ENCODE data around the gene KIF20B. TPM values are rescaled to one million over a fixed set of nuclear protein-coding genes. Genes with fewer than 3 reads are reported as not detected.
A peak's percentile ranks its signal among the peaks of the same experiment; 100 is the strongest.

KIF20B gene
- total RNA-seq, 1 donor from 2014 or later = 2.1 TPM

DNA sequence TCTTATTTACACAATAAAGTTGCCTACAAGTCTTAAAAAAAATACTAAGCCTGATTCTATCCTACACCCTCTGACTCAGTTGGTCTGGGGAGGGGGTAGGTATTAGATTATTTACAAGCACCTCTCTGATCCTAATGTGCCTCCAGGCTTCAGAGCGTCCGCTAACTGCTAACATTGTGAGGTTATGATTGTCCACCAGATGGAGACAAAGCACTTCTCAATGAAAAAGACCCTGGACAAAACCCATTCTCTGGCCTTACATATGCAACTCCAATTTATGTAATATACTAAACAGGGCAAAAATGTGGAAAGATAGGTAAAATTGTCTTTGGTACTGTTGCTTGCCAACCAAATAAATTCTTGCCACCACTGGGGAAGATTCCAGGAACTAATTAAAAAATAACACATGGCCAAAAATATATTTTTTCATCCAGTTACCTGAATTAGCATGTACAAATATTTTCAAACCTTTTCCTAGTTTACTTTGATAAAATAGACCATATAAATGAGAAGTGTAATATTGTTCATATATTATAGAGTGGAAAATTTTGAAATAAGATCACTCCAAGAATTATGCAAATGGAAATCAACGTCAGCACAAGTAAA, 92.4 kb downstream of the KIF20B start:
- TF ChIP-seq, protein P1, sequence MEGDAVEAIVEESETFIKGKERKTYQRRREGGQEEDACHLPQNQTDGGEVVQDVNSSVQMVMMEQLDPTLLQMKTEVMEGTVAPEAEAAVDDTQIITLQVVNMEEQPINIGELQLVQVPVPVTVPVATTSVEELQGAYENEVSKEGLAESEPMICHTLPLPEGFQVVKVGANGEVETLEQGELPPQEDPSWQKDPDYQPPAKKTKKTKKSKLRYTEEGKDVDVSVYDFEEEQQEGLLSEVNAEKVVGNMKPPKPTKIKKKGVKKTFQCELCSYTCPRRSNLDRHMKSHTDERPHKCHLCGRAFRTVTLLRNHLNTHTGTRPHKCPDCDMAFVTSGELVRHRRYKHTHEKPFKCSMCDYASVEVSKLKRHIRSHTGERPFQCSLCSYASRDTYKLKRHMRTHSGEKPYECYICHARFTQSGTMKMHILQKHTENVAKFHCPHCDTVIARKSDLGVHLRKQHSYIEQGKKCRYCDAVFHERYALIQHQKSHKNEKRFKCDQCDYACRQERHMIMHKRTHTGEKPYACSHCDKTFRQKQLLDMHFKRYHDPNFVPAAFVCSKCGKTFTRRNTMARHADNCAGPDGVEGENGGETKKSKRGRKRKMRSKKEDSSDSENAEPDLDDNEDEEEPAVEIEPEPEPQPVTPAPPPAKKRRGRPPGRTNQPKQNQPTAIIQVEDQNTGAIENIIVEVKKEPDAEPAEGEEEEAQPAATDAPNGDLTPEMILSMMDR (IDR thresholded peaks at IDR 0.05; ENCODE audit: insufficient read depth, low read length, severe bottlenecking) = peak; percentile 69
- no peak overlapping the region for H3K4me3 ChIP-seq (ENCODE audit: low read depth, low read length)
- H3K36me3 ChIP-seq (ENCODE audit: control insufficient read depth, insufficient read depth, low read length) = no peaks in the 10 kb centered on the region
- no peaks in the 10 kb centered on the region for H3K27me3 ChIP-seq (ENCODE audit: control insufficient read depth, insufficient read depth, low read length)
- DNase-seq (ENCODE audit: low read depth) (peak; percentile 70), FAIRE-seq (no peak)

- Histone ChIP-seq H3K36me3 (ENCODE audit: control insufficient read depth, insufficient read depth, low read length) (no peaks in the 10 kb centered on the region), H3K4me3 (ENCODE audit: low read depth, low read length) (no peak overlapping the region), H3K27me3 (ENCODE audit: control insufficient read depth, insufficient read depth, low read length) (no peaks in the 10 kb centered on the region)
- TF ChIP-seq, protein P1 (IDR thresholded peaks at IDR 0.05; ENCODE audit: insufficient read depth, low read length, severe bottlenecking) = no peak
- DNase-seq (ENCODE audit: low read depth) = no peak
- FAIRE-seq = no peak
These were observed 94.5 kb downstream of the KIF20B start for GRCh38 chr10:89795840-89796239.

DNA sequence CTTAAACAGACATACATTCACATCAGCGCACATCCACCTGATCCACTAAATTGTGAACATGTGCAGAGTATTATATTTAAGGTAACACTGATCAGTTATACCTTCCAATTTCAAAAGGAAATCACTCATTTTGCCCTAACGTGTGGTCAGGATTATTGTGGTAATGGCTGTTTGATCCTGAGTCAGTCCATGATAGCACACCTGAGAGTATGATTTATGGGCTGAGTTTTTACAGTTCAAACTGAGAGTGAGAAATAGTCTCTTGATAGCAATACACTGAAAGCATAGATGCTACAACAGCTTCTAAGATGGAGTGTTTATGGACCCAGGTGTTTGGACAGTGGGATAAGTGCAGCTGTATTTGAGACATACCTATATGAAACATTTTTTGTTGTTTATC, 96.7 kb downstream of the KIF20B start:
- no peaks in the 10 kb centered on the region for H3K36me3 ChIP-seq (ENCODE audit: control insufficient read depth, insufficient read depth, low read length)
- TF ChIP-seq, protein P1 (IDR thresholded peaks at IDR 0.05; ENCODE audit: insufficient read depth, low read length, severe bottlenecking) = no peak
- FAIRE-seq (no peak), DNase-seq (ENCODE audit: low read depth) (no peak)
- H3K4me3 ChIP-seq (ENCODE audit: low read depth, low read length) = no peak overlapping the region
- no peaks in the 10 kb centered on the region for H3K27me3 ChIP-seq (ENCODE audit: control insufficient read depth, insufficient read depth, low read length)

GRCh38 chr10:89799573-89799972, 98.2 kb downstream of the KIF20B start:
- FAIRE-seq (no peak), DNase-seq (ENCODE audit: low read depth) (no peak)
- TF ChIP-seq, protein P1 (IDR thresholded peaks at IDR 0.05; ENCODE audit: insufficient read depth, low read length, severe bottlenecking) = no peak
- H3K27me3 ChIP-seq (ENCODE audit: control insufficient read depth, insufficient read depth, low read length) = no peaks in the 10 kb centered on the region
- H3K36me3 ChIP-seq (ENCODE audit: control insufficient read depth, insufficient read depth, low read length) = no peaks in the 10 kb centered on the region
- H3K4me3 ChIP-seq (ENCODE audit: low read depth, low read length) = no peak overlapping the region

- FAIRE-seq = no peak
- Histone ChIP-seq H3K4me3 (ENCODE audit: low read depth, low read length) (no peak overlapping the region), H3K27me3 (ENCODE audit: control insufficient read depth, insufficient read depth, low read length) (peaks cover 2% of the 10 kb centered on the region), H3K36me3 (ENCODE audit: control insufficient read depth, insufficient read depth, low read length) (no peaks in the 10 kb centered on the region)
- DNase-seq (ENCODE audit: low read depth) = no peak
- TF ChIP-seq, protein P1 (IDR thresholded peaks at IDR 0.05; ENCODE audit: insufficient read depth, low read length, severe bottlenecking) = no peak
These were observed 104.2 kb downstream of the KIF20B start for GRCh38 chr10:89805599-89806013.

GRCh38 chr10:89808842-89809241, 107.5 kb downstream of the KIF20B start:
- FAIRE-seq (no peak), DNase-seq (ENCODE audit: low read depth) (no peak)
- TF ChIP-seq, protein P1 (IDR thresholded peaks at IDR 0.05; ENCODE audit: insufficient read depth, low read length, severe bottlenecking) = no peak
- Histone ChIP-seq H3K36me3 (ENCODE audit: control insufficient read depth, insufficient read depth, low read length) (no peaks in the 10 kb centered on the region), H3K4me3 (ENCODE audit: low read depth, low read length) (no peak overlapping the region), H3K27me3 (ENCODE audit: control insufficient read depth, insufficient read depth, low read length) (peaks cover 2% of the 10 kb centered on the region)
